Left renal pelvis (tissue), 4 donors: Measurements from ENCODE around the gene FAM25G. TPM values are rescaled to one million over a fixed set of nuclear protein-coding genes. Genes with fewer than 3 reads are reported as not detected.
"Not testable (repeated sequence)": the region's sequence is repeated elsewhere in the genome, so short reads cannot be mapped to it uniquely, and the experiment has no call there.

Experiments used
- DNase-seq, 4 donors: peaks; one replicate each; pipeline ENCODE4 v3.0.0-alpha.2; 2013; ENCODE audit warnings: low read depth in 4 of 4, low spot score in 3 of 4
- polyA plus RNA-seq, 4 donors: library from polyadenylated mRNA; unstranded; fragments of 120-200 nt; gene quantifications; one replicate each; pipeline ENCODE4 v1.2.1, GENCODE V29; 2013; ENCODE audit not compliant: insufficient read length in 4 of 4

The FAM25G gene
- not detected for polyA plus RNA-seq

GRCh38 chr10:47491600-47491999, at the start of gene FAM25G:
Gene FAM25G (minus strand): TSS chr10:47491700. CDS start chr10:47491674, 26 bp downstream.
- DNase-seq = not testable (repeated sequence)

- DNase-seq = not testable (repeated sequence)
These were observed 44.9 kb upstream of the FAM25G start for GRCh38 chr10:47536430-47536829.

GRCh38 chr10:47523475-47523874, 32.0 kb upstream of the FAM25G start, which contains the start of gene AGAP9:
Gene AGAP9 (minus strand): TSS chr10:47523638. CDS start chr10:47523526, 112 bp downstream.
- not testable (repeated sequence) for DNase-seq

- DNase-seq = not testable (repeated sequence)
These were observed 10.8 kb upstream of the FAM25G start for GRCh38 chr10:47502313-47502712.

GRCh38 chr10:47494226-47494625, 2.7 kb upstream of the FAM25G start:
- not testable (repeated sequence) for DNase-seq

- not testable (repeated sequence) for DNase-seq
These were observed 1.9 kb downstream of the FAM25G start for GRCh38 chr10:47489630-47490029.

GRCh38 chr10:47485943-47486342, 5.6 kb downstream of the FAM25G start:
- not testable (repeated sequence) for DNase-seq

GRCh38 chr10:47484786-47485185, 6.7 kb downstream of the FAM25G start:
- not testable (repeated sequence) for DNase-seq

GRCh38 chr10:47483923-47484322, 7.6 kb downstream of the FAM25G start, which contains the start of gene ANXA8:
Gene ANXA8 (minus strand): TSS chr10:47484115. CDS start chr10:47483933, 182 bp downstream.
- DNase-seq = not testable (repeated sequence)

GRCh38 chr10:47482367-47482766, 9.1 kb downstream of the FAM25G start:
- DNase-seq = not testable (repeated sequence)

- DNase-seq = not testable (repeated sequence)
These were observed 9.7 kb downstream of the FAM25G start for GRCh38 chr10:47481768-47482181.

- DNase-seq = not testable (repeated sequence)
These were observed 10.2 kb downstream of the FAM25G start for GRCh38 chr10:47481182-47481766.

- DNase-seq = not testable (repeated sequence)
These were observed 11.4 kb downstream of the FAM25G start for GRCh38 chr10:47480133-47480532.

- DNase-seq = not testable (repeated sequence)
These were observed 13.4 kb downstream of the FAM25G start for GRCh38 chr10:47478114-47478513.

- DNase-seq = not testable (repeated sequence)
These were observed 14.4 kb downstream of the FAM25G start for GRCh38 chr10:47477078-47477477.

- not testable (repeated sequence) for DNase-seq
These were observed 16.4 kb downstream of the FAM25G start for GRCh38 chr10:47475101-47475500.

- DNase-seq = not testable (repeated sequence)
These were observed 18.0 kb downstream of the FAM25G start for GRCh38 chr10:47473516-47473915.

GRCh38 chr10:47472647-47473046, 18.9 kb downstream of the FAM25G start:
- not testable (repeated sequence) for DNase-seq

- DNase-seq = not testable (repeated sequence)
These were observed 19.4 kb downstream of the FAM25G start for GRCh38 chr10:47472072-47472471.

GRCh38 chr10:47468731-47469528, 22.6 kb downstream of the FAM25G start:
- not testable (repeated sequence) for DNase-seq

GRCh38 chr10:47467957-47468356, 23.5 kb downstream of the FAM25G start:
- not testable (repeated sequence) for DNase-seq
